SU-DHL-6 (cell line): ENCODE results near the gene PCCB.

Source experiments
- H2AFZ ChIP-seq: fragments of 200-600 bp; sonication (generic); 2 replicates; pipeline ENCODE4 v1.6.1; 2014; ENCODE audit warnings: low read depth, mild to moderate bottlenecking, moderate library complexity, mixed read lengths, antibody characterized with exemption, low read length; ENCODE audit not compliant: severe bottlenecking
- H3F3A ChIP-seq: fragments of 200-600 bp; shearing (Covaris generic); 2 replicates; pipeline ENCODE4 v1.6.0; 2016; ENCODE audit warnings: antibody characterized with exemption, mild to moderate bottlenecking; ENCODE audit not compliant: insufficient read depth
- H3K27ac ChIP-seq: fragments of 200-600 bp; sonication (generic); 2 replicates; pipeline ENCODE4 v1.5.1; 2016; ENCODE audit warnings: low read depth, mild to moderate bottlenecking, low read length, moderate library complexity, mixed read lengths
- H3K27me3 ChIP-seq: fragments of 200-600 bp; sonication (generic), shearing (Covaris generic); 2 replicates; pipeline ENCODE4 v1.6.0; 2014; ENCODE audit warnings: mild to moderate bottlenecking, low read length
- H3K36me3 ChIP-seq: fragments of 200-600 bp; sonication (generic); 2 replicates; pipeline ENCODE4 v1.6.1; 2014; ENCODE audit warnings: mild to moderate bottlenecking, low read length, mixed read lengths
- H3K4me2 ChIP-seq: fragments of 300-600, 200-600 bp; shearing (Covaris generic), sonication (generic); 2 replicates; pipeline ENCODE4 v1.6.0; 2014; ENCODE audit warnings: low read length, low read depth, mild to moderate bottlenecking; ENCODE audit not compliant: poor library complexity, severe bottlenecking
- H3K4me3 ChIP-seq: fragments of 200-600 bp; sonication (generic); 2 replicates; pipeline ENCODE4 v1.5.1; 2014; ENCODE audit warnings: antibody characterized with exemption, low read length, mild to moderate bottlenecking, mixed read lengths; ENCODE audit not compliant: insufficient read depth, poor library complexity, severe bottlenecking
- H3K79me2 ChIP-seq: fragments of 200-600 bp; sonication (generic); 2 replicates; pipeline ENCODE4 v1.6.1; 2014; ENCODE audit warnings: mild to moderate bottlenecking, low read length, moderate library complexity; ENCODE audit not compliant: insufficient read depth
- H3K9ac ChIP-seq: fragments of 200-600 bp; sonication (generic); 2 replicates; pipeline ENCODE4 v1.7.0; 2014; ENCODE audit warnings: mild to moderate bottlenecking, low read length
- H3K9me2 ChIP-seq: fragments of 200-600 bp; sonication (generic); replicated peaks from 2 replicates; pipeline ENCODE4 v1.6.1; 2014; ENCODE audit warnings: low read length; ENCODE audit not compliant: insufficient read depth
- H3K9me3 ChIP-seq: fragments of 200-600 bp; sonication (generic); 2 replicates; pipeline ENCODE4 v1.6.1; 2014; ENCODE audit warnings: low read length, mixed read lengths; ENCODE audit not compliant: insufficient read depth
- H4K20me1 ChIP-seq: fragments of 200-600 bp; sonication (generic); 2 replicates; pipeline ENCODE4 v1.6.1; 2014; ENCODE audit warnings: low read depth, mild to moderate bottlenecking, antibody characterized with exemption, low read length, moderate library complexity, mixed read lengths
- EZH2phosphoT487 ChIP-seq: fragments of 200-600 bp; sonication (generic), shearing (Covaris generic); conservative IDR thresholded peaks from 2 replicates; pipeline ENCODE4 v1.6.1; 2018; ENCODE audit warnings: mild to moderate bottlenecking, antibody characterized with exemption, low read length, moderate library complexity, mixed read lengths
- TF ChIP-seq, protein P1 (sequence below): fragments of 200-600 bp; sonication (generic); IDR thresholded peaks from one replicate; pipeline ENCODE4 v1.5.1; 2017; ENCODE audit warnings: antibody characterized with exemption, mild to moderate bottlenecking, low read length, moderate library complexity; ENCODE audit not compliant: insufficient read depth, poor library complexity, severe bottlenecking

Gene PCCB

DNA sequence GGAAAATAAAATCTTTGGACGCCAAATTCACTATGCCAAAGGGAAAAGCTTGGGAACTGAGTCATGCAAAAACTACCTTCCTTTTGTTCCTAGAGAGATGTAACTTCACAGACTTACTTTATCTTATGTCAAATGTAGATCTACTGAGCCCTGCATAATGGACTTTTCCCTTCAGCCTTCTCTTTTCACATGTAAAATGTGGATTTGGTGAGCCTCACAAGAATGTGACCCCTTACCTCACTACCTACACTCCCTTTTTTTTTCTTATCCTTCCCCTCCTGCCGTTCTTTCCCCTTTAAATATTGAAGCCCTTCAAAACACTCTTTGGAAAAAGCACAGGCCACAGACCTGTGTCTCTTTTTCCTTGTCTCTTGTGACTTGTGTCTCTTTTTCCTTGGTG, 14.0 kb upstream of the PCCB start:
- Histone ChIP-seq H3K27me3 (no peaks in the 10 kb centered on the region), H4K20me1 (no peaks in the 10 kb centered on the region), H3K9ac (no peak overlapping the region), H3K4me2 (no peak overlapping the region), H3K27ac (no peak overlapping the region), H2AFZ (no peak overlapping the region), H3F3A (no peaks in the 10 kb centered on the region), H3K9me2 (no peaks in the 10 kb centered on the region), H3K79me2 (no peaks in the 10 kb centered on the region), H3K36me3 (no peaks in the 10 kb centered on the region), H3K4me3 (no peak overlapping the region), H3K9me3 (no peaks in the 10 kb centered on the region)
- TF ChIP-seq, protein P1, sequence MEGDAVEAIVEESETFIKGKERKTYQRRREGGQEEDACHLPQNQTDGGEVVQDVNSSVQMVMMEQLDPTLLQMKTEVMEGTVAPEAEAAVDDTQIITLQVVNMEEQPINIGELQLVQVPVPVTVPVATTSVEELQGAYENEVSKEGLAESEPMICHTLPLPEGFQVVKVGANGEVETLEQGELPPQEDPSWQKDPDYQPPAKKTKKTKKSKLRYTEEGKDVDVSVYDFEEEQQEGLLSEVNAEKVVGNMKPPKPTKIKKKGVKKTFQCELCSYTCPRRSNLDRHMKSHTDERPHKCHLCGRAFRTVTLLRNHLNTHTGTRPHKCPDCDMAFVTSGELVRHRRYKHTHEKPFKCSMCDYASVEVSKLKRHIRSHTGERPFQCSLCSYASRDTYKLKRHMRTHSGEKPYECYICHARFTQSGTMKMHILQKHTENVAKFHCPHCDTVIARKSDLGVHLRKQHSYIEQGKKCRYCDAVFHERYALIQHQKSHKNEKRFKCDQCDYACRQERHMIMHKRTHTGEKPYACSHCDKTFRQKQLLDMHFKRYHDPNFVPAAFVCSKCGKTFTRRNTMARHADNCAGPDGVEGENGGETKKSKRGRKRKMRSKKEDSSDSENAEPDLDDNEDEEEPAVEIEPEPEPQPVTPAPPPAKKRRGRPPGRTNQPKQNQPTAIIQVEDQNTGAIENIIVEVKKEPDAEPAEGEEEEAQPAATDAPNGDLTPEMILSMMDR = no peak
- no peak for TF ChIP-seq EZH2phosphoT487

DNA sequence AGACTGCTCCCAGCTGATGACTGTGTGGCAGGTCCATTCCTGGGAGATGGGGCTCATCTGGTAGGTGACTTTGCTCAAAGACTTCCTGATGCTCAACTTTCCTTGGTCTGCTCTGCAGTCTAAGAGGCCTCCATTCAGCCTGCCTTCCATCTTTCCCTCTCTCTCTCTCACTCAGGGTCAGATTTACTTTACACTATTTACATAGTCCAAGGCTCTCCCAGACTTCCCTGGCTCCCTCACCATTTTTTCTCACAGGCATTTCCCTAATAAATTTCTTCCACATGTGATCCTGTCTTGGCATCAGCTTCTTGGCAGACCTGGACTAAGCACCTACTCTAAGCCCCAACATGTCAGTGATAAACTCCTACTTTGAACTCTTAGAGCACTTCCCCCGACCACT, 13.0 kb upstream of the PCCB start:
- Histone ChIP-seq H4K20me1 (no peaks in the 10 kb centered on the region), H3F3A (no peaks in the 10 kb centered on the region), H3K4me3 (no peak overlapping the region), H2AFZ (no peak overlapping the region), H3K36me3 (no peaks in the 10 kb centered on the region), H3K4me2 (no peak overlapping the region), H3K79me2 (no peaks in the 10 kb centered on the region), H3K9me3 (no peaks in the 10 kb centered on the region), H3K9me2 (no peaks in the 10 kb centered on the region), H3K27ac (no peak overlapping the region), H3K27me3 (no peaks in the 10 kb centered on the region), H3K9ac (no peak overlapping the region)
- TF ChIP-seq EZH2phosphoT487 = no peak
- TF ChIP-seq, protein P1 = no peak

DNA sequence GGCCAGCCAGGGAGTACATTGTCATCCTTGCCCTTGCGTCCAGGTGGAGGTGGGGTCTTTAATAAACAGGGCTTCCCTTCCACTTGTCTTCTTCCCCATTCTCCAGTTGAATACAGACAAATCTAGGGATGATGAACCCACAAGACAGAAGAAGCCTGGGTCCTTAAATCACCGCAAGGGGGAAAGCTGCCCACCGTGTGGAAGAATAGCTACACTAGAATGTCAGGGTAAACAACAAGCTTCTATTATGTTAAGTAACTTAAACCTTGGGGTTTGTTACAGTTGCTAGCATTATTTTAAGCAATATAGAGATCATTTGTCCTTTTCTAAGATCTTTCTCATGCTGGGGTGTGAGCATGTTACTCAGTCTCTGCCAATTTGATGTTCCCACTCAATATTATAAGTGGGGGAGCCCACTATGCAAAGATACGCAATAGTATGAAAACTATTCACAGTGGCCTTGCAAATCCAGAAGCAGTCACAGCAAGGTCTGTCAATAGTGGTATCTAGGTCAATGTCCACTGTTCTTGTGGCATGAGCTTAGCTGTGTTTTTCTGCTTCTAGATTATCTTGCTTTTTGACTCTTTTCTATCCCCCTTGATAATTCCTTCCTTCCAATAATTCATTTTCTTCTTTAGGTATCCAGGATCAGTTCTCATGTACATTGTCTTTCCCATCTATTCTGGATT, 12.0 kb upstream of the PCCB start:
- no peak overlapping the region for H3K9ac ChIP-seq
- no peak overlapping the region for H3K4me3 ChIP-seq
- TF ChIP-seq EZH2phosphoT487 = no peak
- TF ChIP-seq, protein P1 = no peak
- no peaks in the 10 kb centered on the region for H3K9me2 ChIP-seq
- H3F3A ChIP-seq = no peaks in the 10 kb centered on the region
- H3K4me2 ChIP-seq = no peak overlapping the region
- H3K27me3 ChIP-seq = no peaks in the 10 kb centered on the region
- no peaks in the 10 kb centered on the region for H4K20me1 ChIP-seq
- no peaks in the 10 kb centered on the region for H3K79me2 ChIP-seq
- H2AFZ ChIP-seq = no peak overlapping the region
- H3K36me3 ChIP-seq = no peaks in the 10 kb centered on the region
- H3K27ac ChIP-seq = no peak overlapping the region
- H3K9me3 ChIP-seq = no peaks in the 10 kb centered on the region
